ENCODE measurements around the gene NDNF. TPM values are rescaled to one million over a fixed set of nuclear protein-coding genes. Genes with fewer than 3 reads are reported as not detected.

Gene NDNF
- total RNA-seq, 1 donor from 2014 or later: 0.34 TPM

GRCh38 chr4:121009578-121010478, 62.5 kb downstream of the NDNF start:
- TF ChIP-seq EZH2 (IDR thresholded peaks at IDR 0.05; ENCODE audit: insufficient read depth, low read length): no peak
- TF ChIP-seq, protein P1, sequence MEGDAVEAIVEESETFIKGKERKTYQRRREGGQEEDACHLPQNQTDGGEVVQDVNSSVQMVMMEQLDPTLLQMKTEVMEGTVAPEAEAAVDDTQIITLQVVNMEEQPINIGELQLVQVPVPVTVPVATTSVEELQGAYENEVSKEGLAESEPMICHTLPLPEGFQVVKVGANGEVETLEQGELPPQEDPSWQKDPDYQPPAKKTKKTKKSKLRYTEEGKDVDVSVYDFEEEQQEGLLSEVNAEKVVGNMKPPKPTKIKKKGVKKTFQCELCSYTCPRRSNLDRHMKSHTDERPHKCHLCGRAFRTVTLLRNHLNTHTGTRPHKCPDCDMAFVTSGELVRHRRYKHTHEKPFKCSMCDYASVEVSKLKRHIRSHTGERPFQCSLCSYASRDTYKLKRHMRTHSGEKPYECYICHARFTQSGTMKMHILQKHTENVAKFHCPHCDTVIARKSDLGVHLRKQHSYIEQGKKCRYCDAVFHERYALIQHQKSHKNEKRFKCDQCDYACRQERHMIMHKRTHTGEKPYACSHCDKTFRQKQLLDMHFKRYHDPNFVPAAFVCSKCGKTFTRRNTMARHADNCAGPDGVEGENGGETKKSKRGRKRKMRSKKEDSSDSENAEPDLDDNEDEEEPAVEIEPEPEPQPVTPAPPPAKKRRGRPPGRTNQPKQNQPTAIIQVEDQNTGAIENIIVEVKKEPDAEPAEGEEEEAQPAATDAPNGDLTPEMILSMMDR (IDR thresholded peaks at IDR 0.05; ENCODE audit: insufficient read depth, low read depth, low read length): no peak
- Mint-ChIP-seq H3K4me3 (ENCODE audit: unreplicated experiment) (no peak overlapping the region), H3K27me3 (ENCODE audit: low read depth, unreplicated experiment) (peaks cover 1% of the 10 kb centered on the region), H3K27ac (ENCODE audit: unreplicated experiment) (no peak overlapping the region), H3K4me1 (ENCODE audit: low read depth, unreplicated experiment) (peaks cover 9% of the 10 kb centered on the region), H3K9me3 (ENCODE audit: unreplicated experiment) (no peaks in the 10 kb centered on the region), H3K36me3 (ENCODE audit: low read depth, unreplicated experiment) (no peaks in the 10 kb centered on the region)
- H3K4me1 ChIP-seq (ENCODE audit: insufficient read depth, low read length): no peaks in the 10 kb centered on the region
- H4K20me1 ChIP-seq (ENCODE audit: insufficient read depth, low read length): no peaks in the 10 kb centered on the region
- no peak overlapping the region for H2AFZ ChIP-seq (ENCODE audit: low read depth, low read length)
- no peak overlapping the region for H3K4me3 ChIP-seq (ENCODE audit: insufficient read depth, low read depth, low read length)
- DNase-seq (ENCODE audit: low read depth) (no peak), FAIRE-seq (no peak)
- H3K36me3 ChIP-seq (ENCODE audit: insufficient read depth, low read length): no peaks in the 10 kb centered on the region
- no peaks in the 10 kb centered on the region for H3K79me2 ChIP-seq (ENCODE audit: insufficient read depth, low read length)
- no peaks in the 10 kb centered on the region for H3K27me3 ChIP-seq (ENCODE audit: insufficient read depth, low read length)
- no peaks in the 10 kb centered on the region for H3K9me3 ChIP-seq (ENCODE audit: insufficient read depth, low read depth, low read length)
- H3K4me2 ChIP-seq (ENCODE audit: low read length): no peak overlapping the region
- H3K9ac ChIP-seq (ENCODE audit: low read length): no peak overlapping the region
- H3K27ac ChIP-seq (ENCODE audit: low read depth, low read length): no peak overlapping the region

DNA sequence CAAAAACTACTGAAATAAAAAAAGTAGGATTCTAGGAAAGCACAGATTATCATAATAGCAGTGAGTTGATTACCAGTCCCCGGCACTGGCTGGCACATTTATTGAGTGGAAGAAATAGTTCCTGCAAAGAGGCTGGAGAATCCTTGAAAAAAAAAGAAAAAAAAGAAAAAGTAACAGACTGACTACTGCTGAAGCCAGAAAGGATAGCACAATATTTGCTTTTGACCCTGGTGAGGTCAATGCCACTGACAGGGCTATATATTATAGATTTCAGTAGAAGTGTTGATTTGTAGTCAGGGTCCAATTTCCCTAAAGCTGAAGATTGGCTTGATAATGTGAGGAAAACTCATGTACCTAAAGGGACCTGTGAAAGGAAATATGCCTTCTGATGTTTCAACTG, 64.7 kb downstream of the NDNF start:
- H3K27me3 ChIP-seq (ENCODE audit: insufficient read depth, low read length): no peaks in the 10 kb centered on the region
- no peaks in the 10 kb centered on the region for H3K9me3 ChIP-seq (ENCODE audit: insufficient read depth, low read depth, low read length)
- Mint-ChIP-seq H3K27me3 (ENCODE audit: low read depth, unreplicated experiment) (peaks cover 1% of the 10 kb centered on the region), H3K36me3 (ENCODE audit: low read depth, unreplicated experiment) (no peaks in the 10 kb centered on the region), H3K4me1 (ENCODE audit: low read depth, unreplicated experiment) (peaks cover 9% of the 10 kb centered on the region), H3K27ac (ENCODE audit: unreplicated experiment) (no peak overlapping the region), H3K4me3 (ENCODE audit: unreplicated experiment) (no peak overlapping the region), H3K9me3 (ENCODE audit: unreplicated experiment) (no peaks in the 10 kb centered on the region)
- TF ChIP-seq, protein P1 (IDR thresholded peaks at IDR 0.05; ENCODE audit: insufficient read depth, low read depth, low read length): no peak
- no peak for TF ChIP-seq EZH2 (IDR thresholded peaks at IDR 0.05; ENCODE audit: insufficient read depth, low read length)
- H3K4me1 ChIP-seq (ENCODE audit: insufficient read depth, low read length): no peaks in the 10 kb centered on the region
- H3K27ac ChIP-seq (ENCODE audit: low read depth, low read length): no peak overlapping the region
- no peaks in the 10 kb centered on the region for H4K20me1 ChIP-seq (ENCODE audit: insufficient read depth, low read length)
- no peaks in the 10 kb centered on the region for H3K36me3 ChIP-seq (ENCODE audit: insufficient read depth, low read length)
- FAIRE-seq (no peak), DNase-seq (ENCODE audit: low read depth) (no peak)
- H2AFZ ChIP-seq (ENCODE audit: low read depth, low read length): no peak overlapping the region
- no peaks in the 10 kb centered on the region for H3K79me2 ChIP-seq (ENCODE audit: insufficient read depth, low read length)
- H3K4me3 ChIP-seq (ENCODE audit: insufficient read depth, low read depth, low read length): no peak overlapping the region
- H3K4me2 ChIP-seq (ENCODE audit: low read length): no peak overlapping the region
- H3K9ac ChIP-seq (ENCODE audit: low read length): no peak overlapping the region

- no peak for FAIRE-seq
- Mint-ChIP-seq H3K9me3 (ENCODE audit: unreplicated experiment) (no peaks in the 10 kb centered on the region), H3K27me3 (ENCODE audit: low read depth, unreplicated experiment) (no peaks in the 10 kb centered on the region), H3K4me1 (ENCODE audit: low read depth, unreplicated experiment) (no peaks in the 10 kb centered on the region), H3K36me3 (ENCODE audit: low read depth, unreplicated experiment) (no peaks in the 10 kb centered on the region), H3K27ac (ENCODE audit: unreplicated experiment) (no peak overlapping the region), H3K4me3 (ENCODE audit: unreplicated experiment) (no peak overlapping the region)
- H3K36me3 ChIP-seq (ENCODE audit: insufficient read depth, low read length): no peaks in the 10 kb centered on the region
- no peak overlapping the region for H2AFZ ChIP-seq (ENCODE audit: low read depth, low read length)
- no peak overlapping the region for H3K27ac ChIP-seq (ENCODE audit: low read depth, low read length)
- H3K9me3 ChIP-seq (ENCODE audit: insufficient read depth, low read depth, low read length): no peaks in the 10 kb centered on the region
- no peak overlapping the region for H3K4me2 ChIP-seq (ENCODE audit: low read length)
- TF ChIP-seq, protein P1 (IDR thresholded peaks at IDR 0.05; ENCODE audit: insufficient read depth, low read depth, low read length): no peak
- no peak for TF ChIP-seq EZH2 (IDR thresholded peaks at IDR 0.05; ENCODE audit: insufficient read depth, low read length)
- no peaks in the 10 kb centered on the region for H3K4me1 ChIP-seq (ENCODE audit: insufficient read depth, low read length)
- H3K4me3 ChIP-seq (ENCODE audit: insufficient read depth, low read depth, low read length): no peak overlapping the region
- no peaks in the 10 kb centered on the region for H3K27me3 ChIP-seq (ENCODE audit: insufficient read depth, low read length)
- no peak overlapping the region for H3K9ac ChIP-seq (ENCODE audit: low read length)
- H4K20me1 ChIP-seq (ENCODE audit: insufficient read depth, low read length): no peaks in the 10 kb centered on the region
- no peaks in the 10 kb centered on the region for H3K79me2 ChIP-seq (ENCODE audit: insufficient read depth, low read length)
- no peak for DNase-seq (ENCODE audit: low read depth)
Measured at GRCh38 chr4:121003863-121004262, 68.5 kb downstream of the NDNF start.
